HG03135 (cell line): ENCODE data around the gene OR51E1.
A peak's percentile ranks its signal among the peaks of the same experiment; 100 is the strongest.

Experiments
- ATAC-seq: cut with Tn5 transposase; IDR thresholded peaks from one replicate; pipeline ENCODE4 v1.9.1; 2021; ENCODE audit warnings: mild to moderate bottlenecking, moderate library complexity; ENCODE audit not compliant: unreplicated experiment

The OR51E1 gene, protein sequence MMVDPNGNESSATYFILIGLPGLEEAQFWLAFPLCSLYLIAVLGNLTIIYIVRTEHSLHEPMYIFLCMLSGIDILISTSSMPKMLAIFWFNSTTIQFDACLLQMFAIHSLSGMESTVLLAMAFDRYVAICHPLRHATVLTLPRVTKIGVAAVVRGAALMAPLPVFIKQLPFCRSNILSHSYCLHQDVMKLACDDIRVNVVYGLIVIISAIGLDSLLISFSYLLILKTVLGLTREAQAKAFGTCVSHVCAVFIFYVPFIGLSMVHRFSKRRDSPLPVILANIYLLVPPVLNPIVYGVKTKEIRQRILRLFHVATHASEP

GRCh38 chr11:4643682-4644081, at the start of gene OR51E1:
Gene OR51E1, plus strand, starts transcription at chr11:4643982. Its CDS starts 8,545 bp downstream, at chr11:4652527.
- no peak for ATAC-seq

GRCh38 chr11:4605057-4605456, 38.7 kb upstream of the OR51E1 start:
- no peak for ATAC-seq

GRCh38 chr11:4606231-4607015, 37.4 kb upstream of the OR51E1 start:
- ATAC-seq, result no peak

DNA sequence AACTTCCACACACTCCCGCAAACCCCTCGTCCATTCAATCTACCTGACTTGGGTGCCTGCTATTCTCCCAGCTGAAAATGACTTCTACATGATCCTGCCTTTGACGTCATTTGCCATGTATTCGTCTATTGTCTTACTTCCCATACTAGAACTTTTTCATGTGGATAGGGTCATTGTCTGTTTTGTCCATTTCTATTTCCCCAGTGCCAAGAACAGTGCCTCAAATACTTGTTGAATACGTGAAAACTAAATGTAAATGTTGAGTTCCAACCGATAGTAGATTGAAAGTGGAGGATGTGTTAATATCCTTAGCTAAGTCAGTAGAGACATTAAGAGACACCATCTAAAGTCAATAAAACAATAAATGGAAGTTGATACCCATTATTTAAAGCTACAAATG, 36.7 kb upstream of the OR51E1 start:
- ATAC-seq, result no peak

DNA sequence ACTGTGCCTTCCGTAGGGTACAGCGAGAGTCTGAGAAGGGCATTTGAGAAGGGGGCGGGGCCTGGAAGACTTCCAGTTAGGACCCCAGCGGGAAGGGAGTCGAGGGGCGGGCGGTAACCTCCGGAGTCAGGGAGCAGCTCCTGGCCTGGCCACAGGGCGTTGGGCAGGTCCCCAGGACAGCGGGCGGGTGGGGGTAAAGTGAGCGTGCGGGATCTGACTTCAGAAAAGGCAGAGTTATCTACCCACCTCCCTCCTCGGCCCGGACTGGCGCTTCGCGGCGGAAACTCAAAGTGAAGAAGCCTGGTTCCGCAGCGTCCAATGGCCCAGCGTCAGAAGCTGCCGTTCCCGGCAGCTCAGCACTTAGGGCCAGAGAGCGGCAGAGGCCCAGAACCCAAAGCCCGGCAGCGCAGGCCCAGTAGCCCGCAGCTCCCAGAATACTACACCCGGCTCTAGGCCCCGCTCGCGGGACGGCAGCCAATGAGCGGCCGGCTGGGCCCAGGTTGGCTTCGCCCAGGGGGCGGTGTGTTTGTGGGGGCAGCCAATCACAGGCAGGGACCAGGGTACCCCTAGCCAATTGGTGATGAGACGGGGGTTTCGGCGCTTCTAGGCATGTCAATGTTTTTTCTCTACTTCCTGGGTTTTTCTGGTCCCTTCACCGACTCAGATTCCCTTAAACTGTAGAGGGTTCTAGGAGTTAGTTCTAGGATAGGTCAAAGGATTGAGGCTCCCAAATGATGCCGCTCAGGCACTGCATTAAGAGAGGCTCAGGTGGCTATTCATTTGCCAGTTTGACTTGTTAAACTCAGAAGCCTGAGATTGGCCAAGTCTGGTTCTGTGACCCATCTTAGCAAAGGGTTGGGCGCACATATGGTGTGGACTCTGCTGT, 35.8 kb upstream of the OR51E1 start, which contains the start of gene TRIM68:
TSS of gene TRIM68 (minus strand) at position 451 of the 886 bp plus-strand sequence. CDS start 2,727 bp downstream, outside the sequence.
- ATAC-seq, result peak; percentile 100

GRCh38 chr11:4610258-4610935, 33.4 kb upstream of the OR51E1 start:
- ATAC-seq, result no peak

GRCh38 chr11:4611986-4612385, 31.8 kb upstream of the OR51E1 start:
- no peak for ATAC-seq

DNA sequence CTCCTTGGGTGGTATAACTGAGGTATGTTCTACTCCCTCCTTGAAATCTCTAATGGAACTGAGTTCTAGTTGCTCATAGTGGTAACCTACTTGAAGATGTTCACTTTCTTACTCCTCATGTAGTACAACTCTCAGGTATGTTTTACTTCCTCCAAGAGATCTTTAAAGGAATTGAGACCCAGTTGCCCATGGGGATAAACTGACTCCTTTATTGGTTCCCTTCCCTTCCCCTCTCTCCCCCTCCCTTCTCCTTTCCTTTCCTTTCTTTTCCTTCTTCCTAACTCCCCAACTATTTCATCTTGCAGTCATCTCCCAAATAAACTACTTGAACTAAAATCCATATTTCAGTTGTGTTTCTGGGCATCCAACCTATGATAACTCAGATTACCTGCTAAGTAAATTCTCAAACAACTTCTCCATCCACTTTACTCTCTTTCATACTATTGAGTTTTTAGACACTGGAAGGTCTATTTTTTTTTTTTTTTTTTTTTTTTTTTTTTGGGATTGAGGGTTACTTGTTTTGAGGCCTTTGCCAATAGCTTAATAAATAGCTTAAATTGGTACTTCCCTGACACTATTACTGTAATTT, 27.8 kb upstream of the OR51E1 start:
- ATAC-seq, result no peak

DNA sequence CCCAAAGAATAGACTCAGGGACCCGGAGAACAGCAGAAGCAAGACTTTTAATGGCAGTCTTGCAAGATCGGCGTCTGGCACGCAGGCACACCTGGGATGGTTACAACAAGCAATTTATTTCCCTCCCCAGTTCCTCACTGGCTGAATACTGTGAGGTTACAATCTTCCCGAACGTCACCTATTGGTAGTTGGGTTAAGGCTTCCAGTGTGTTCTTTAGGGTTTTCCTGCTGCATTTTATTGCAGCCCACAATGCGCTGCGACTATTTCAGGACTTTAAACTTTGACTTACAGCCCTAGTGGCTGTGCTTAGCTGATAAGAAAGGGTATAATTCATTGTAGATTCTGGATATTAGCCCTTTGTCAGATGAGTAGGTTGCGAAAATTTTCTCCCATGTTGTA, 24.3 kb upstream of the OR51E1 start:
- ATAC-seq, result no peak

DNA sequence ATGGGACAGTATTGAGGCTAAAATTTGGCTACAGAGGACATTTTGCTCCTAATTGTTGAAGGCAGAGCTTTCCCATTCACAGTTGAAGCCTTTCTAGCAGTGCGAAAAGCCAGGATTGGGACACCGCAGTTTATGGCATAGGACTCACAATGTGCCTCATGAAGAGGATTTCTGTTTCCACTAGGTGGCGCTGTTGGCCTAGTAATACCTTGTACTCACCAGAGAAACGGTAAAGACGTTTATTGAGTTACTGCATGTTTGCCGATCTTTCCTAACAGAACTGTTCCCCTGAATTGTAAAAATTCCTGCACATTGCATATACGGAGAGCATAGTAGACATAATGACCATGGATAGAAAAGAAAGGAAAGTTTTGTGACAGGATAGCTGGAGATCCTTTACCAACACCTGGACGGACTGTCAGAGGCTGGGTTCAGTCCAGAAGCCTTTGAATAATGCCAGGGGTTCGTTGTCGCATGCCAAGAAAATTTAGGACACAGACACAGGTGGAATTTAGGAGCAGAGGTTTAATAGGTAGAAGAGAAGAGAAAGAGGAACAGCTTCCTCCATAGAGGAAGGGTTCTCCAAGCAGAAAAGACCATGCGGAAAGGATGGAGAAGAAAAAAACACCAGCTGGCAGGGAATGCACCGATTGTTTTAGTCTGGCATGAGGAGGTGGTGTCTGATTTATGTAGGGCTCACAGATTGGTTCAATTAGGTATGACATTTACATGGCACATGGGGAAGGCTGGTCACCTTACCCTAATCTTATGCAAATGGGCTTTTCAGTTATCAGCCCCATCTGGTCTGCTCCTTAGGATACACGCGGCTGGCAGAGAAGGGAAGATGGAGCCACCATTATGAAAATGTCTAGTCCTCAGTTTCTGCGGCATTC, 17.3 kb upstream of the OR51E1 start:
- ATAC-seq, result no peak

- ATAC-seq, result no peak
These were observed 7.6 kb upstream of the OR51E1 start for GRCh38 chr11:4636136-4636535.

DNA sequence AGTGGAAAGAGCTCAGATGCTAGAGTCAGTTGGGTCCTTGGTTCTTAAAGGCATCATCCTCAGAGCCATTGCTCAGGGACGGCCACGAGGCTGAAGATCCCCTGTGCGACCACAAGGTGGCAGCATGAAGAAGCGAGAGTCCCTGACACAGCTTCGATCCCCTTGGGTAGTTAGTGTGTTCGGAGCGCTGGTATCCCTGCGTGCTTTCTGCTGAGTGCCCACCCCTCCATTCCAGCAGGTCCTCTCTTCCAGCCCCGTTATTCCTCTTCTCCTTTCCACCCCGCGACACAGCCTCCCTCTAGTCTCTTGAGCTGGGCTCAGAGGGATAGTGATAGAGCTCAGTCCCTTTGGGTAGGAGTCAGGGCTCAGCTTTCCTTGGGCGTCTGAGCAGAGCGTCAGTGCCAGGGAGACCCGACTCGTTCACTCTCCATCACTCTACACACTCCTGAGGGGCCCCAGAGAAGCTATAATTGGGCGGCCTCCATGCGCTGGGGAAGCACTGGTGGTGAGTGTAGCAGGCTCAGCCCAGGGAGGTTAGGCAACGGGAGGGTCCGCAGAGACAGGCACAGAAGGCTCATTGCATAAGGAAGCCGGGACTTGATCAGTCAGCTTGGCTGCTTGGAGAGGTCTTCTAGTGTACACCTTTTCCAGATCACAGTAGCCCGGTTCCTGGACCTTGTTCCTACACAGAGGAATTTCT, 6.7 kb upstream of the OR51E1 start, which contains the start of gene OR51D1:
TSS of gene OR51D1 (plus strand) at position 516 of the 700 bp plus-strand sequence. CDS start 2,314 bp downstream, outside the sequence.
- peak; percentile 97 for ATAC-seq

- no peak for ATAC-seq
These were observed 6.1 kb upstream of the OR51E1 start for GRCh38 chr11:4637662-4638047.

DNA sequence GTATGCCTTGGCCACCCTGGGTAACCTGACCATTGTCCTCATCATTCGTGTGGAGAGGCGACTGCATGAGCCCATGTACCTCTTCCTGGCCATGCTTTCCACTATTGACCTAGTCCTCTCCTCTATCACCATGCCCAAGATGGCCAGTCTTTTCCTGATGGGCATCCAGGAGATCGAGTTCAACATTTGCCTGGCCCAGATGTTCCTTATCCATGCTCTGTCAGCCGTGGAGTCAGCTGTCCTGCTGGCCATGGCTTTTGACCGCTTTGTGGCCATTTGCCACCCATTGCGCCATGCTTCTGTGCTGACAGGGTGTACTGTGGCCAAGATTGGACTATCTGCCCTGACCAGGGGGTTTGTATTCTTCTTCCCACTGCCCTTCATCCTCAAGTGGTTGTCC, 3.9 kb upstream of the OR51E1 start:
- no peak for ATAC-seq

DNA sequence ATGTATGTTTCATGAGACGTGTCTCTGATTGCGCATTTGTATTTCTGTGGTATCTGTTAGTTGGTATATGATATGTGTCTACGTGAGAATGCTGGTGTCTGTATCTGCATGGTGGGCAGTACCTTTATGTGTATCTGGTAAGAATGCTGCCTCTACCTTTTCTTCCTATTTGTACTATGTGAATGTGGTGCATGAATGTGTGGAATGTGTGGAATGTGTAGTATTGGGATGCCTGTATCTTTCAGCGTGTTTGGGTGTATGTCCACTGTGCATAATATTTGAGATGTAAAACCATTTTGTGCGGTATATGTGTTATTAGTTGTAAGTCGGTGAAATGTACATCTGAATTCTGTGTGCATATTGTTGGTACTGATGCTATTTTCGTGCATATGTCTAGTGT, 2.3 kb upstream of the OR51E1 start:
- no peak for ATAC-seq

- no peak for ATAC-seq
These were observed 1.7 kb upstream of the OR51E1 start for GRCh38 chr11:4642043-4642442.

- no peak for ATAC-seq
These were observed 706 bp upstream of the OR51E1 start for GRCh38 chr11:4643076-4643475.

DNA sequence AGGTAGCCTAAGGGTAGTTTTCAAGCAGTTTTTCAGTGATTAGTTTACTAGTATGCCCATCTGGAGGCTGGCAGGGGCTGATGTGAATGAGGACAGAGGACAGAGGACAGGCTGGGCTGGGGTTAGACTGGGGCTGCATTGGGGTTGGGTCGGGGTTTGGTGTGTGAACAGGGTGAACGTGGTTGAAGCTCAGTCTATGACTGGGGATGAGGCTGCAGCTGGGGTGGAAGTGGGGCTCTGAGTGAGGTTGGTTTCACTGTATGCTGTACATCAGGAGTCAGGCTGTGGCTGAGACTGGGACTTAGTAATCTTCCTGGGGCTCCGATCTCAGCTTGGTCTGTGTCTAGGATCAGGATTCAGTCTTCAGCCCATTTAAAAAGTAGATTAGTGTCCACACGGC, 451 bp downstream of the OR51E1 start:
- ATAC-seq, result no peak

GRCh38 chr11:4645974-4646373, 2.2 kb downstream of the OR51E1 start:
- ATAC-seq, result no peak
